NCI-H1694 treated with DMSO at 0.1 percent for 48 hours (cell line): ENCODE results near the gene FAM13A.

Experiments
- DNase-seq: peaks from one replicate; lab custom pipeline; 2025; lab: John Stamatoyannopoulos, UW

Gene FAM13A

DNA sequence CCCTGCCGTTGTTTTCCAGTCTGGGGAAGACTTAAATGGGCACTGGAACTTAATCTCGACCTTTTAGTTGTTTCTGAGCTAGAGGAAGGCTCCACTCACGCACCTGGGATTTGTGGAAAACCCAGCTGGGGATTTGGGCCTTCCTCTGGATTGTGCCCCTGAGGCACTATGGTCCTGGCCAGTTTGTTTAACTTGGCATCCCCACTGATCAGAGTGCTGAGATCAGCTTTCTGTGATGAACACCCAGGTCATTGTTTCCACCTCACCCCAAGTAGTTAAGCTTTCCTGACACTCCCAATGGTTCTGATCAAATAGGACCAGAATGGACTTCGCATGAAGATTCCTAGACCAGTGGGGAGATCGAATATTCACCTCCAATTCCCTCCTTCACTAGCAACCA, 338.9 kb downstream of the FAM13A start:
- DNase-seq, result no peak

DNA sequence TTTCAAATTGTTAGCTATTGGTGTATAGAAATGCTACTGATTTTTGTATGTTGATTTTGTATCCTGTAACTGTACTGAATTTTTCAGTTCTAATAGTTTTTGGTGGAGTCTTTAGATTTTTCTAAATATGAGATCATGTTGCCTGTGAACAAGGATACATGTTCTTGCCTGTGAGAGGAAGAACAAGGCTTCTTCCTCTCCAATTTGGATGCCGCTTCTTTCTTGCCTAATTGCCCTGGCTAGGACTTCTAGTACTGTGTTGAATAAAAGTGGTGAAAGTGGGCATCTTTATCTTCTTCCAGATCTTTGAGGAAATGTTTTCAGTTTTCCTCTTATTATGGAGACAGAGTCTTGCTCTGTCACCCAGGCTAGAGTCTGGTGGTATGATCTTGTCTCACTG, 343.2 kb downstream of the FAM13A start:
- no peak for DNase-seq

DNA sequence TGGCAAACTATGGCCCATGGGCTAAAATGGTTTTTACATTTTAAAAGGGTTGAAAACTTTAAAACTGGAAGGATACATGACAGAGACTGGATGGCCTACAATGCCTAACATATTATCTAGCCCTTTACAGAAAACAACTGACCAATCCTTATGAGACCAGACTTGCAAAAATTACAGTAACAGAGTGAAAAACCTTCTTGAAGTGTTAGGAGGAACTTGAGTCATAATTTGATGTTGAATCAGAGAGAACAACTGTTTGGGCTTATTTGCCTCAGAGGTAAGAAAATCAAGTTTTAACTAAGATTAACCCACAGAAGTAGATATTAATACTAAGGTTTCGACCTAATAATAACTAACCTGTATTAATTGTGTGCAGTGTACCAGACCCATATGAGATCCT, 347.0 kb downstream of the FAM13A start:
- DNase-seq, result no peak

DNA sequence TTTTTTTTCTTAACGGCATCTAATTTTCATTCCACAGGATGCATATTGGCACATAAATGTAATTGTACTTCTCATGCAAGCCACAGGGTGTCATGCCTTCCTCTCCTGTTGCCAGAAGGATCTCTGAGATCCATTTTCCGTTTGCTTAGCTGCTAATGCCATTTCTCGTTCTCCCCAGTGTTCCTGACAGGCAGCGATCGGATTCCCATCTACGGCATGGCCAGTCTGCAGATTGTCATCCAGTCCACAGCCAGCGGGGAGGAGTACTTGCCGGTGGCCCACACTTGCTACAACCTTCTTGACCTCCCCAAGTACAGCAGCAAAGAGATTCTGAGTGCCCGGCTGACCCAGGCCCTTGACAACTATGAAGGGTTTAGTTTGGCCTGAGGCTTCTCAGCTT, 350.4 kb downstream of the FAM13A start:
- DNase-seq, result peak; percentile 59

DNA sequence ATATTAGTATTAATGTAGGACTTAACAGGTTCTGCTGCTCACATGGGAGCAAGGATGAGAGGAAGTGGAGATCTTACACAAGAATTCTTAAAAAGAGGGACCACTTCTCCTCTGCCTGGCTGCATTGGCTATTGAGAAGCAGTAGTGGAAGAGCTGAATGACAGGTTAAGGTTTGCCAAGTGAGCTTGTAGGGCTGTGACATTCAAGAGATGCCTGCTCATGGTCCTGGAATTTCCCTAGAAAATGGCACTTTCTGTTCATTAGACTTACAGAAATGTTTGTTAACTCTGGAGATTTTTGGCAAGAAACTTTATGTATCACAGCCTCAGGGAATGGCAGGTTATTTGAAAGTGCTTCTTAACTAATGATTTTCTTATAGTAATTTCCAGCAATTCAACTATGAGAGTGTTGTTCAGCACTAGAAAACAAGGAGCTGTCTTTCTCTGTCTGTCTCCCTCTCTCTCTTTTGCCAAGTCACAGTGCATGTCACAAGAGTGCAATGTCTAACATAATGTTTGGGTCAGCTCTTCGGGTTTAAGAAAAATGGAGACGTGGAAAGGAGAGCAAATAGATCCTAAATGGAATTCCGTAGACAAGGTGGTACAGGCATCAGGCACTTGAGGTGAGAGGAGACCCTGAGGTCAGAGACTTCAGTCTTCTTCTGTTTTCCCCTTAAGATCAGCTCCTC, 351.0 kb downstream of the FAM13A start:
- DNase-seq, result no peak

DNA sequence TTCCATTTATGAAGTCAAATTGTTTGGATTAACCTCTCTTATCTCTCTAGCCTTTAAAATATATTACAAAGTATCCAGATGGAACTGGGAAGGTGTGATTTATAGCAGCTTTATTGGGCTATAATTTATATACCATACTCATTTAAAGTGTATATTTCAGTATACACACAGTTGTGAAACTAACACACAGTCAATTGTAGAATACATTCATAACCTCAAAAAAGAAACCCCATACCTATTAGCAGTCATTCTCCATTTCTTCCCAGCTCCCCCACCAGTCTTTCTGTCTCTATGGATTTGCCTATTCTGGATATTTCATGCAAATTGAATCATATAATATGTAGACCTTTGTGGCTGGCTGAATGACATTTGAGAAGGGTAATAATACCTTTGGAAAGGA, 351.8 kb downstream of the FAM13A start:
- DNase-seq, result no peak

DNA sequence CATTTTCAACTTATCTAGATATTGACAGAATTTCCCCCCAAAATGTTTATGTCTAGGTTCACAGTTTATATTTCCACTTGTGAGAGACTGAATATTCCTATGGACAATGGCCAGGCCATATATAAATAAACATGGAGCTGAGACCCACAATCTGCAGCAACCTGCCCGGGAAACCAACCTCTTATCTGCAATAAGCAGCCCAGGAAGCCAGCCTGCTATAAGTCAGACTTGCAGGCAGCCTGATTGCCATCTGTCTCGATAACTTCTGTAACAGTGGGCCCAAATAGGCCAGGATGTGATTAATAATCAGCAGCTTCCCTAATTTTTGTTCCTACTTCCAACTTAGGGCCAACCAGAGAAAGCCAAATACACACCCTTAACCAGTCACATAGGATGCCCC, 354.2 kb downstream of the FAM13A start:
- DNase-seq, result no peak

DNA sequence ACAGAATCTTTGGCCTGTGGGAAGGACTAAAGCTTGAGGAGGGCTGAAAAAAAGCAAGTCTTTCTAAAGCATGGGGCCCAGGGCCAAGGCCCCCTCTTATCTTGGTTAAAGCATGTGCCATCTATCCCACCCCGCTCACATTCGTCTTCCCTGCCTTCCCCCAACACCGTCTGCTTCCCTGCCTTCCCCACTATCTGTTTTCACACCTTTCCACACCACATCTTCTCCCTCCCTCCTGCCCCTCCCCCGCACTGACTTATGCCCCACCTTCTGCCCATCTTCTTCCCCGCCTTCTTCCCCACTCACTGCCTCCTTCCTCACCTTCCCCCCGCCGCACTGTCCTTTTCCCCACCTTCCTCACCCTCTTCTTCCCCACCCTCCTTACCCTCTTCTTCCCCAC, 358.5 kb downstream of the FAM13A start:
- no peak for DNase-seq

DNA sequence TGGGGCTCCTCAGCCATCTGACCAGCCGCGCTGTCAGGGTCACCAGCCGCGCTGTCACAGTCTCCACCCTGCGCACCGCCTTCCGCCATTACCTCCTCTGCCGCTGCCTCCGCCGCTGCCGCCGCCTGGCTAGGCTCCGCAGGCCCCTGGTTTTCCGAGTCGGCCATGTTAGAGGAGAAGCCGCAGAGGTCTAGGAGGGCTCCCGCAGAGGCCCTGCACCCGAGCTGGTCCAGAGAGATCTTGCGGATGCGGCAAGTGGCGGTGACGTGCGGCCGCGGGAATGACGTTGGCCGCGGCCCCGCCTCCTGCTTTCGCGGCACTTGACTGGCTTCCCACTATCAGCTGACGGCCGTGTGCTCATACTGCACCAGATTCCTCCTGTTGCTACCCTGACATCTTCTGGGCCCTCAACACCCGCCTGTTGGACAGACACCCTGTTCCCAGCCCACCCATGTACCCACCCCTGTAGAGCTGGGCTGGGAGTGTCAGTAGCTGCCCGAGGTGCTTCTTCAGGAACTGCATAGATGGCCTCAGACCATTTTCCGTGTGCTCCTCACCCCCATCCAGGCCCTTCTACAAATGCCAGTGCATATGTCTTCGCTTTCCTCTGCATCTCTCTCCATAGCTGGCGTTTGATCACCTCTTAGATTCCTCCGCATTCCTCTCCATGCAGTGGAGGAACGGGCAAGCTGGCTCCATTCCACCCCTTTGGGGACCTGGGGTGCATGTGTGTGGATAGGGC, 359.2 kb downstream of the FAM13A start, which contains the start of gene NAP1L5:
Gene NAP1L5 (minus strand): TSS at position 242 of the 742 bp plus-strand sequence. CDS start 75 bp downstream, at position 167.
- DNase-seq, result peak; percentile 31

DNA sequence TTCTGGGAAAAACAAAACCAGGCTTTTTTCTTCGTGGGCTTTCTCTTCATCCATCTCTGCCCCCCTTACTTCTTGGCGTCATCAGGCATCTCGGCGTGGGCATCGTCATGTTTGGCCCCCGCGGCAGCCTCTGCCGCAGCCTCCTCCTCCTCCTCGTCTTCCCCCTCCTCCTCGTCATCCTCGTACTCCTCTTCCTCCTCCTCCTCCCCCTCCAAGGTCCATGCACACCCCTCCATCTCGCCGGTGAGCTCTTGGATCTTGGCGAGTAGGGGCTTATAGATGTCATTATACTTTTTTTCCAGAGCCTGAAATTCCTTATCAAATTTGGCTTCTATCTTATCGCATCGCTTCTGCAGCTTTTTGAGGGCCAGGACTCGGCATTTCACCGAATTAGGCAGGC, 359.8 kb downstream of the FAM13A start:
- DNase-seq, result no peak

DNA sequence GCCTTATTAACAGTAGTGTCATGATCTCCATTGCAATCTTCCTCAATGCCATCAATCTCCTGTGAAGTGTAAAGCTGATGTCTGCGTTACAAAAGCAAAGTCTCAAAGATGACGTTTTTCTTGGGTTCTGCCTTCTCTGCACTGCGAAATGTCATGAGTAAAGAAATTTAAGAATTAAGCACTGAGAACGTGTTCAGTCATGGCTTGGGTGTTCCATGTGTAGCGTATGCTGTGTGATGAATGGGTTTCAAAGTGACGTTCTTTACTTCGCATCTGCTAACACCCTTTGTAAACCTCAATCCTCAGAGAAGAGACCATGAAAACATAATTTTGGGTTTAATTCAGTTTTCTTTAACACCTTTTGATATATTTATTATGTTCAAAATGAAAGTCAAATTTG, 360.4 kb downstream of the FAM13A start:
- DNase-seq, result no peak

DNA sequence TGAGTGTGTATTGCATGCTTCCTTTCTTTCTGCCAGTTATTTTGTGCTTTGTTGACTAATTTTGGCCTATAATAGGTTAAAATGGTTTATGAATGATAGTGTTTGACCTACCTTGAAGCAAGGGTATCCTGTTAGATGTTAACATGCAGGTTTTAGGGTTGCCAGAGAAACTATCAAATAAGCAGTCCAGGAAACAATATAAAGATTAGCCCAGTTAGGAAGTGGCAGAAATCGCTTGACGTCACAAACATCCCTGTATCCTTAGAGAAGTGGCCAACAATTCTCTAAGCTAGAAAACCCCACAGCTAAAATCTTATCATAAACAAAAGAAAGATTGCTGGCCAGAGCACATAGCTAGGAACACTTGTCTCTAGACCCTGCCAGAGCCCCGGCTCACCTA, 363.2 kb downstream of the FAM13A start:
- no peak for DNase-seq

DNA sequence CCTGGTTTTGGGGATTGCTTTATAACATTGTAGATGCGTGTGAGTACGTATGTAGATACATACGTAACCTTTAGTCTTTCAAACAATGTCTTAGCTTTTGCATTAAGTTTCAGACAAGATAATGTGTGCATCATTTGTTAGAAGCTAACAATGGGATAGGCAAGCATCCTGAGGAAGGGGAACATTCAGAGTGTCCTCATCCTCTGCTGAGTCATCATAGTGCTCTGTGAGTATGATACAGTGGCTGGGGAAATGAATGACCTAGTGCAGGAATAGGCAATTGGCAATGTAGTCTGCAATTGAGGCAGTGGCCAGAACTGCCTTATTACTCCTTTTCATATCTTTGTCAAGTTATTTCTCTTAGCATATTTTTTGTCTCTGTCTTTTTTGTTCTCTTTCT, 366.6 kb downstream of the FAM13A start:
- DNase-seq, result no peak

DNA sequence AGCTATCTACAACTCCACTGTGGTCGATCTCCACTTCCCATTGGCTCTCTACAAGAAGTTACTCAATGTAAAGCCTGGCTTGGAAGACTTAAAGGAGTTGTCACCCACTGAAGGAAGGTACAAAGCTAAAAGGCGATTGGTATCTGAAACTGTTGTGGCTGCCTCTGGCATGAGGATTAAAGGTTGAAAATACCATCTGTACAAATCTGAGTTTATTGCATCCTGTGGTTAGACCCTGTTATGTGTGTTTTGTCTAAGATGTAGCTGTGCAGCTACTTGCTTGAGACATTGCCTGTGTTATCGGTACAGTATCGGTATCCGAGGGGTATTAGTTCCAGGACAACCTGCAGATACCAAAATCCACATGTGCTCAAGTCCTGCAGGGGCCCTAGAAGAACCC, 375.8 kb downstream of the FAM13A start:
- DNase-seq, result no peak
